Measurements from ENCODE around the gene IDH3G. TPM values are rescaled to one million over a fixed set of nuclear protein-coding genes. Genes with fewer than 3 reads are reported as not detected.

The IDH3G gene
- total and polyA plus RNA-seq, 4 donors: 23.3 to 40.9 (median 31.1) TPM

DNA sequence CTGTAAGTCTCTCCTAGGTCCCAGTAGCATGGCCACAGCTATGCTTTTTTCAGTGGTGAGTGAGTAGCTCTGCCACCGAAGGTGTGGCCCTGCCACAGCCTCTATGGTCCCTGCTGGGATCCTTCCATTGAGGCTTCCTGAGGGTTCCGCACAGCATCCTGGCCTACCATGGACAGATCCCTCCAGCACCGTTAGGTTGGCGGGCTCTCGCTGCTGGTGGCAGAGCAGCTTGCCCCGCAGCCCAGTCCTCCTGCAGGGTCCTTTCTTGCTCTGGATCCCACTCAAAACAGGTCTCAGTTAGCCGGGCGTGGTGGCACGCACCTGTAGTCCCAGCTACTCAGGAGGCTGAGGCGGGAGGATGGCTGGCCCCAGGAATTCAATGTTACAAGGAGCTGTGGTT lies 38.6 kb upstream of the IDH3G start:
- Histone ChIP-seq H3K4me1 (ENCODE audit: control insufficient read depth in 4 of 4, insufficient read depth in 4 of 4, low read length in 3 of 4) (peaks cover 0 to 5% (median 2%) of the 10 kb centered on the region in 4 donors), H3K9ac (ENCODE audit: low read depth in 1 of 2, low read length in 2 of 2) (no peak overlapping the region), H3K36me3 (ENCODE audit: control insufficient read depth in 4 of 4, insufficient read depth in 3 of 4, low read depth in 1 of 4, low read length in 3 of 4) (no peaks in the 10 kb centered on the region), H3K27ac (ENCODE audit: low read depth in 1 of 2, low read length in 2 of 2) (no peak overlapping the region), H3K4me3 (ENCODE audit: low read depth in 1 of 3, low read length in 3 of 3) (no peak overlapping the region), H3K9me3 (ENCODE audit: control insufficient read depth in 4 of 4, low read length in 3 of 4) (no peaks in the 10 kb centered on the region), H3K27me3 (ENCODE audit: control insufficient read depth in 4 of 4, insufficient read depth in 4 of 4, low read length in 3 of 4) (peaks cover 0 to 4% (median 0%) of the 10 kb centered on the region in 4 donors)
- 82% methylated on average over 10 of the region's 10 CpGs for WGBS
- TF ChIP-seq FOXA2 (IDR thresholded peaks at IDR 0.05): no peak
- TF ChIP-seq TAF1 (conservative IDR thresholded peaks at IDR 0.05): no peak
- no peak for TF ChIP-seq JUND (IDR thresholded peaks at IDR 0.05)
- TF ChIP-seq EGR1 (IDR thresholded peaks at IDR 0.05; ENCODE audit: low read depth in 2 of 2): no peak
- TF ChIP-seq, protein P1, sequence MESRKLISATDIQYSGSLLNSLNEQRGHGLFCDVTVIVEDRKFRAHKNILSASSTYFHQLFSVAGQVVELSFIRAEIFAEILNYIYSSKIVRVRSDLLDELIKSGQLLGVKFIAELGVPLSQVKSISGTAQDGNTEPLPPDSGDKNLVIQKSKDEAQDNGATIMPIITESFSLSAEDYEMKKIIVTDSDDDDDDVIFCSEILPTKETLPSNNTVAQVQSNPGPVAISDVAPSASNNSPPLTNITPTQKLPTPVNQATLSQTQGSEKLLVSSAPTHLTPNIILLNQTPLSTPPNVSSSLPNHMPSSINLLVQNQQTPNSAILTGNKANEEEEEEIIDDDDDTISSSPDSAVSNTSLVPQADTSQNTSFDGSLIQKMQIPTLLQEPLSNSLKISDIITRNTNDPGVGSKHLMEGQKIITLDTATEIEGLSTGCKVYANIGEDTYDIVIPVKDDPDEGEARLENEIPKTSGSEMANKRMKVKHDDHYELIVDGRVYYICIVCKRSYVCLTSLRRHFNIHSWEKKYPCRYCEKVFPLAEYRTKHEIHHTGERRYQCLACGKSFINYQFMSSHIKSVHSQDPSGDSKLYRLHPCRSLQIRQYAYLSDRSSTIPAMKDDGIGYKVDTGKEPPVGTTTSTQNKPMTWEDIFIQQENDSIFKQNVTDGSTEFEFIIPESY (IDR thresholded peaks at IDR 0.05): no peak
- TF ChIP-seq, protein P2, sequence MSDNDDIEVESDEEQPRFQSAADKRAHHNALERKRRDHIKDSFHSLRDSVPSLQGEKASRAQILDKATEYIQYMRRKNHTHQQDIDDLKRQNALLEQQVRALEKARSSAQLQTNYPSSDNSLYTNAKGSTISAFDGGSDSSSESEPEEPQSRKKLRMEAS (IDR thresholded peaks at IDR 0.05): no peak
- TF ChIP-seq HNF4A (conservative IDR thresholded peaks at IDR 0.05): no peak
- TF ChIP-seq, protein P3, sequence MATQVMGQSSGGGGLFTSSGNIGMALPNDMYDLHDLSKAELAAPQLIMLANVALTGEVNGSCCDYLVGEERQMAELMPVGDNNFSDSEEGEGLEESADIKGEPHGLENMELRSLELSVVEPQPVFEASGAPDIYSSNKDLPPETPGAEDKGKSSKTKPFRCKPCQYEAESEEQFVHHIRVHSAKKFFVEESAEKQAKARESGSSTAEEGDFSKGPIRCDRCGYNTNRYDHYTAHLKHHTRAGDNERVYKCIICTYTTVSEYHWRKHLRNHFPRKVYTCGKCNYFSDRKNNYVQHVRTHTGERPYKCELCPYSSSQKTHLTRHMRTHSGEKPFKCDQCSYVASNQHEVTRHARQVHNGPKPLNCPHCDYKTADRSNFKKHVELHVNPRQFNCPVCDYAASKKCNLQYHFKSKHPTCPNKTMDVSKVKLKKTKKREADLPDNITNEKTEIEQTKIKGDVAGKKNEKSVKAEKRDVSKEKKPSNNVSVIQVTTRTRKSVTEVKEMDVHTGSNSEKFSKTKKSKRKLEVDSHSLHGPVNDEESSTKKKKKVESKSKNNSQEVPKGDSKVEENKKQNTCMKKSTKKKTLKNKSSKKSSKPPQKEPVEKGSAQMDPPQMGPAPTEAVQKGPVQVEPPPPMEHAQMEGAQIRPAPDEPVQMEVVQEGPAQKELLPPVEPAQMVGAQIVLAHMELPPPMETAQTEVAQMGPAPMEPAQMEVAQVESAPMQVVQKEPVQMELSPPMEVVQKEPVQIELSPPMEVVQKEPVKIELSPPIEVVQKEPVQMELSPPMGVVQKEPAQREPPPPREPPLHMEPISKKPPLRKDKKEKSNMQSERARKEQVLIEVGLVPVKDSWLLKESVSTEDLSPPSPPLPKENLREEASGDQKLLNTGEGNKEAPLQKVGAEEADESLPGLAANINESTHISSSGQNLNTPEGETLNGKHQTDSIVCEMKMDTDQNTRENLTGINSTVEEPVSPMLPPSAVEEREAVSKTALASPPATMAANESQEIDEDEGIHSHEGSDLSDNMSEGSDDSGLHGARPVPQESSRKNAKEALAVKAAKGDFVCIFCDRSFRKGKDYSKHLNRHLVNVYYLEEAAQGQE (IDR thresholded peaks at IDR 0.05): no peak
- TF ChIP-seq RXRA (IDR thresholded peaks at IDR 0.05): no peak
- no peak for TF ChIP-seq GABPA (IDR thresholded peaks at IDR 0.05 in 1 of 2, conservative IDR thresholded peaks at IDR 0.05 in 1 of 2)
- TF ChIP-seq RAD21 (IDR thresholded peaks at IDR 0.05): no peak
- no peak for TF ChIP-seq FOXA1 (IDR thresholded peaks at IDR 0.05)
- TF ChIP-seq, protein P4, sequence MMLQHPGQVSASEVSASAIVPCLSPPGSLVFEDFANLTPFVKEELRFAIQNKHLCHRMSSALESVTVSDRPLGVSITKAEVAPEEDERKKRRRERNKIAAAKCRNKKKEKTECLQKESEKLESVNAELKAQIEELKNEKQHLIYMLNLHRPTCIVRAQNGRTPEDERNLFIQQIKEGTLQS (IDR thresholded peaks at IDR 0.05): no peak
- TF ChIP-seq, protein P5, sequence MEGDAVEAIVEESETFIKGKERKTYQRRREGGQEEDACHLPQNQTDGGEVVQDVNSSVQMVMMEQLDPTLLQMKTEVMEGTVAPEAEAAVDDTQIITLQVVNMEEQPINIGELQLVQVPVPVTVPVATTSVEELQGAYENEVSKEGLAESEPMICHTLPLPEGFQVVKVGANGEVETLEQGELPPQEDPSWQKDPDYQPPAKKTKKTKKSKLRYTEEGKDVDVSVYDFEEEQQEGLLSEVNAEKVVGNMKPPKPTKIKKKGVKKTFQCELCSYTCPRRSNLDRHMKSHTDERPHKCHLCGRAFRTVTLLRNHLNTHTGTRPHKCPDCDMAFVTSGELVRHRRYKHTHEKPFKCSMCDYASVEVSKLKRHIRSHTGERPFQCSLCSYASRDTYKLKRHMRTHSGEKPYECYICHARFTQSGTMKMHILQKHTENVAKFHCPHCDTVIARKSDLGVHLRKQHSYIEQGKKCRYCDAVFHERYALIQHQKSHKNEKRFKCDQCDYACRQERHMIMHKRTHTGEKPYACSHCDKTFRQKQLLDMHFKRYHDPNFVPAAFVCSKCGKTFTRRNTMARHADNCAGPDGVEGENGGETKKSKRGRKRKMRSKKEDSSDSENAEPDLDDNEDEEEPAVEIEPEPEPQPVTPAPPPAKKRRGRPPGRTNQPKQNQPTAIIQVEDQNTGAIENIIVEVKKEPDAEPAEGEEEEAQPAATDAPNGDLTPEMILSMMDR (IDR thresholded peaks at IDR 0.05; ENCODE audit: low read depth, low read length, missing input control): no peak
- TF ChIP-seq HNF4G (IDR thresholded peaks at IDR 0.05): no peak
- no peak for TF ChIP-seq SP1 (IDR thresholded peaks at IDR 0.05)
- no peak for TF ChIP-seq NR2F2 (IDR thresholded peaks at IDR 0.05)
- TF ChIP-seq YY1 (IDR thresholded peaks at IDR 0.05): no peak
- DNase-seq (ENCODE audit: low spot score): no peak
